PC-9 (cell line): ENCODE measurements around the gene CES2. TPM values are rescaled to one million over a fixed set of nuclear protein-coding genes. Genes with fewer than 3 reads are reported as not detected.

Source experiments
- BruUV-seq: library from RNA; stranded (reverse); fragments of 400-500 nt; replicated peaks from 2 replicates; lab custom pipeline; 2021; lab: Mats Ljungman, UMichigan
- CTCF ChIA-PET: fragments of 300-600 bp; sonication (Branson Sonifier 250); formaldehyde crosslinking; loops from one replicate; lab custom pipeline; 2022; ENCODE audit warnings: antibody characterized with exemption; lab: Charles Lee
- POLR2A ChIA-PET: fragments of 300-600 bp; sonication (Branson Sonifier 250); formaldehyde crosslinking; loops from one replicate; lab custom pipeline; 2022; ENCODE audit warnings: antibody characterized with exemption; ENCODE audit not compliant: unreplicated experiment; lab: Charles Lee
- DNase-seq, 2 experiments: peaks; one replicate each; pipeline versions ENCODE4 v3.0.0 to v3.0.0-alpha.2; 2015 to 2022; ENCODE audit warnings: mixed read lengths in 1 of 2
- H2AFZ ChIP-seq: fragments of 200-600 bp; sonication (generic); 2 replicates; pipeline ENCODE4 v1.8.1; 2017; ENCODE audit warnings: antibody characterized with exemption
- H3F3A ChIP-seq: fragments of 200-600 bp; sonication (generic); 2 replicates; pipeline ENCODE4 v1.8.1; 2017; ENCODE audit warnings: antibody characterized with exemption, mild to moderate bottlenecking, low read depth; ENCODE audit not compliant: insufficient read depth
- H3K27ac ChIP-seq: fragments of 200-600 bp; sonication (generic); 2 replicates; pipeline ENCODE4 v1.6.1; 2016; ENCODE audit warnings: mixed run types
- H3K27me3 ChIP-seq: fragments of 200-600 bp; sonication (generic); 2 replicates; pipeline ENCODE4 v1.6.1; 2016; ENCODE audit warnings: low read depth, mixed run types; ENCODE audit not compliant: insufficient read depth
- H3K36me3 ChIP-seq: fragments of 200-600 bp; sonication (generic); 2 replicates; pipeline ENCODE4 v1.6.1; 2016; ENCODE audit warnings: low read depth, mixed run types
- H3K4me1 ChIP-seq: fragments of 200-600 bp; sonication (generic); replicated peaks from 2 replicates; pipeline ENCODE4 v1.6.1; 2016; ENCODE audit warnings: mixed run types; ENCODE audit not compliant: insufficient read depth
- H3K4me2 ChIP-seq: fragments of 200-600 bp; sonication (generic); 2 replicates; pipeline ENCODE4 v1.6.1; 2017; ENCODE audit warnings: mixed run types
- H3K4me3 ChIP-seq: fragments of 200-600 bp; sonication (generic); 2 replicates; pipeline ENCODE4 v1.6.1; 2016; ENCODE audit warnings: mixed run types
- H3K79me2 ChIP-seq: fragments of 200-600 bp; sonication (generic); 2 replicates; pipeline ENCODE4 v1.6.1; 2017; ENCODE audit warnings: low read depth, mixed run types
- H3K9me2 ChIP-seq: fragments of 200-600 bp; sonication (generic); 2 replicates; pipeline ENCODE4 v1.8.1; 2017; ENCODE audit warnings: mild to moderate bottlenecking; ENCODE audit not compliant: insufficient read depth
- H3K9me3 ChIP-seq: fragments of 200-600 bp; sonication (generic); 2 replicates; pipeline ENCODE4 v1.8.1; 2016; ENCODE audit warnings: low read depth; ENCODE audit not compliant: insufficient read depth
- H4K20me1 ChIP-seq: fragments of 200-600 bp; sonication (generic); 2 replicates; pipeline ENCODE4 v1.8.1; 2017; ENCODE audit not compliant: insufficient read depth
- CTCF ChIP-seq: fragments of 200-600 bp; sonication (generic); conservative IDR thresholded peaks from 2 replicates; pipeline ENCODE4 v1.6.1; 2017; ENCODE audit warnings: mixed run types, antibody characterized with exemption, mild to moderate bottlenecking, moderate library complexity
- EZH2 ChIP-seq: fragments of 200-600 bp; sonication (generic); IDR thresholded peaks from 2 replicates; pipeline ENCODE4 v1.8.0; 2017; ENCODE audit warnings: antibody characterized with exemption, low read depth
- intact Hi-C: fragments of 100-400 bp; cut with micrococcal nuclease; formaldehyde crosslinking; loops from one replicate; pipeline ENCODE4 v1.10.0; 2022; ENCODE audit not compliant: unreplicated experiment
- total RNA-seq: library from RNA; stranded (reverse); gene quantifications from 2 replicates; pipeline ENCODE4 v1.2.3, GENCODE V29; 2021

Gene CES2
- total RNA-seq, 1 experiment from 2014 or later: 32.8 TPM

GRCh38 chr16:66904846-66905632 is 30.3 kb upstream of the CES2 start:
- no peaks in the 10 kb centered on the region for H3F3A ChIP-seq
- no peaks in the 10 kb centered on the region for H3K36me3 ChIP-seq
- H3K79me2 ChIP-seq: no peaks in the 10 kb centered on the region
- CTCF ChIA-PET: interaction anchor here (0.6 to 0.8 kb wide), 2 partner anchors 24 to 87 kb away, joined by 3 to 5 read pairs; no protein-coding TSS in a partner anchor
- no peak overlapping the region for H3K4me3 ChIP-seq
- H3K9me2 ChIP-seq: no peaks in the 10 kb centered on the region
- no peak overlapping the region for H3K4me2 ChIP-seq
- peaks cover 11% of the 10 kb centered on the region for H3K4me1 ChIP-seq
- no peak overlapping the region for H2AFZ ChIP-seq
- POLR2A ChIA-PET: interaction anchor here (0.6 kb wide), 1 partner anchor 48 kb away, joined by 4 read pairs; no protein-coding TSS in a partner anchor
- no peak for TF ChIP-seq EZH2
- no peak for TF ChIP-seq CTCF
- no peak for DNase-seq
- no peak overlapping the region for H3K27ac ChIP-seq
- no peaks in the 10 kb centered on the region for H4K20me1 ChIP-seq
- no peaks in the 10 kb centered on the region for H3K9me3 ChIP-seq
- intact Hi-C loops: no loop called here
- BruUV-seq: no TSS peak
- H3K27me3 ChIP-seq: no peaks in the 10 kb centered on the region

- Histone ChIP-seq H3K4me3 (no peak overlapping the region), H3K27me3 (no peaks in the 10 kb centered on the region), H2AFZ (no peak overlapping the region), H3K9me3 (no peaks in the 10 kb centered on the region), H3K9me2 (no peaks in the 10 kb centered on the region), H3K79me2 (no peaks in the 10 kb centered on the region), H3K4me2 (no peak overlapping the region), H4K20me1 (no peaks in the 10 kb centered on the region), H3K36me3 (no peaks in the 10 kb centered on the region), H3F3A (no peaks in the 10 kb centered on the region), H3K4me1 (peaks cover 7% of the 10 kb centered on the region), H3K27ac (no peak overlapping the region)
- TF ChIP-seq EZH2 (no peak), CTCF (no peak)
- BruUV-seq: no TSS peak
- POLR2A ChIA-PET: no interaction called here
- DNase-seq: peak in 1 of 2 experiments; percentile 50
- intact Hi-C loops: no loop called here
- CTCF ChIA-PET: interaction anchor here (0.8 kb wide), 1 partner anchor 23 kb away, joined by 3 read pairs; no protein-coding TSS in a partner anchor
These were observed 29.4 kb upstream of the CES2 start for GRCh38 chr16:66905633-66906539.
